Astrocyte of the cerebellum (primary cell): ENCODE measurements around the gene CHML.
A peak's percentile ranks its signal among the peaks of the same experiment; 100 is the strongest.
"Not testable (repeated sequence)": the region's sequence is repeated elsewhere in the genome, so short reads cannot be mapped to it uniquely, and the experiment has no call there.

ENCODE experiments used
- DNase-seq: peaks from one replicate; pipeline ENCODE4 v3.0.0-alpha.2; 2011; ENCODE audit warnings: low read depth
- H3K4me3 ChIP-seq: 2 replicates; pipeline ENCODE4 v1.5.1; 2011; ENCODE audit warnings: mild to moderate bottlenecking, low read depth, low read length, moderate library complexity
- CTCF ChIP-seq: IDR thresholded peaks from 2 replicates; pipeline ENCODE4 v1.5.1; 2012; ENCODE audit warnings: low read length, low read depth, moderate library complexity, mild to moderate bottlenecking; ENCODE audit errors: missing control alignments
- in situ Hi-C: cut with HindIII; loops from 2 replicates; pipeline ENCODE4 v1.10.0; 2017; ENCODE audit warnings: low sequenced_read_pairs

Gene CHML, protein sequence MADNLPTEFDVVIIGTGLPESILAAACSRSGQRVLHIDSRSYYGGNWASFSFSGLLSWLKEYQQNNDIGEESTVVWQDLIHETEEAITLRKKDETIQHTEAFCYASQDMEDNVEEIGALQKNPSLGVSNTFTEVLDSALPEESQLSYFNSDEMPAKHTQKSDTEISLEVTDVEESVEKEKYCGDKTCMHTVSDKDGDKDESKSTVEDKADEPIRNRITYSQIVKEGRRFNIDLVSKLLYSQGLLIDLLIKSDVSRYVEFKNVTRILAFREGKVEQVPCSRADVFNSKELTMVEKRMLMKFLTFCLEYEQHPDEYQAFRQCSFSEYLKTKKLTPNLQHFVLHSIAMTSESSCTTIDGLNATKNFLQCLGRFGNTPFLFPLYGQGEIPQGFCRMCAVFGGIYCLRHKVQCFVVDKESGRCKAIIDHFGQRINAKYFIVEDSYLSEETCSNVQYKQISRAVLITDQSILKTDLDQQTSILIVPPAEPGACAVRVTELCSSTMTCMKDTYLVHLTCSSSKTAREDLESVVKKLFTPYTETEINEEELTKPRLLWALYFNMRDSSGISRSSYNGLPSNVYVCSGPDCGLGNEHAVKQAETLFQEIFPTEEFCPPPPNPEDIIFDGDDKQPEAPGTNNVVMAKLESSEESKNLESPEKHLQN

DNA sequence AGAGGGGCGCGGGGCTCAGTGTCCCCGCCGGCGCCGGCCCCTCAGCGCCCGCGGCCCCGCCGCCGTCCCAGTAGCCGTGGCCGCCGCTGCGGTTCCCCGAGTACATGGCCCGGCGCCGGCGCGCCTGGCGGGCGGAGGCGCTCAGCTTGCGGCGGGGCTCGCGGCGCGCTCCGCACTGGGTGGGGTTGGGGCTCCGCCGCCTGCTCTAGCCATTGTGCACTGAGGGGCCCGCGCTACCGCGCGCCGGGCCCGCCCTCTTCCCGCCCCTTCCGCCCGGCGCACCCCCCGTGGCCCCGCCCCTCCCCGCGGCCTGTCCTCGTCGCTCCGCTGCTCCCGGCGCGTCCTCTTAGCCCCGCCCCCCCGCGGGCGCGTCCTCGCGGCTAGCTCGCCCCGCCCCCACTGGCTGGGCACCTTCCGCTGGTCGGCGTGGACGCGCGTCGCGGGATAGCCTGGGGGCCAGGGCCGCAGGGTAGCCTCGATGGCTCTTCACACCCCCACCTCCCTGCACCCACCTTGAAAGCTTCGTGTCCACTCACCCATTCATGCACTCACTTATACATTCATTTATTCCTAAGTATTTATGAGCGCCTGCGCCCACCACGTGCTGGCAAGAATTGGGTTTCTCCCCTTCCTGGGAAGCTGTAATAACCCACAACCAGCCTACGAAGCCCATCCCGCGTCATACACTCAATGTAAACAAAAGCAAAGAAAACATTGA lies at the start of gene CHML, which contains the start of gene OPN3:
CHML (minus strand) TSS at position 221 of the 718 bp plus-strand sequence. CDS start 4,603 bp downstream, outside the sequence.
OPN3 (minus strand) TSS at position 221 of the 718 bp plus-strand sequence; CDS start at position 106, 115 bp downstream.
- in situ Hi-C loops, result no loop called here
- H3K4me3 ChIP-seq, result peak within 1 kb of the TSS; percentile 87
- DNase-seq, result peak; percentile 39
- no peak for TF ChIP-seq CTCF

- H3K4me3 ChIP-seq, result no peak overlapping the region
- no peak for DNase-seq
- in situ Hi-C loops, result no loop called here
- TF ChIP-seq CTCF, result no peak
Measured at GRCh38 chr1:241688940-241689368, 48.8 kb upstream of the CHML start.

GRCh38 chr1:241684108-241684507 lies 43.9 kb upstream of the CHML start:
- TF ChIP-seq CTCF, result no peak
- no peak overlapping the region for H3K4me3 ChIP-seq
- in situ Hi-C loops, result loop anchor here (5.0 kb wide), 1 partner anchor 37 kb away; no protein-coding TSS in a partner anchor
- DNase-seq, result no peak

- in situ Hi-C loops, result loop anchor here (5.0 kb wide), 1 partner anchor 36 kb away; no protein-coding TSS in a partner anchor
- no peak for TF ChIP-seq CTCF
- no peak overlapping the region for H3K4me3 ChIP-seq
- no peak for DNase-seq
Measured at GRCh38 chr1:241682921-241683320, 42.8 kb upstream of the CHML start.

- DNase-seq, result not testable (repeated sequence)
Measured at GRCh38 chr1:241681861-241682448, 41.8 kb upstream of the CHML start.

GRCh38 chr1:241679961-241680360 lies 39.8 kb upstream of the CHML start:
- no peak overlapping the region for H3K4me3 ChIP-seq
- DNase-seq, result no peak
- no peak for TF ChIP-seq CTCF
- in situ Hi-C loops, result loop anchor here (5.0 kb wide), 1 partner anchor 33 kb away; no protein-coding TSS in a partner anchor

More at GRCh38 chr1:241681861-241682448, 41.8 kb upstream of the CHML start:
- not testable (repeated sequence) for H3K4me3 ChIP-seq
- in situ Hi-C loops, result loop anchor here (5.0 kb wide), 1 partner anchor 35 kb away; no protein-coding TSS in a partner anchor
